D341Med (cell line): Measurements from ENCODE around the gene ELOF1.
A peak's percentile ranks its signal among the peaks of the same experiment; 100 is the strongest.
"Not testable (repeated sequence)": the region's sequence is repeated elsewhere in the genome, so short reads cannot be mapped to it uniquely, and the experiment has no call there.

Source experiments
- DNase-seq: peaks from one replicate; pipeline ENCODE4 v3.0.0; 2012; ENCODE audit warnings: low spot score

Gene ELOF1

DNA sequence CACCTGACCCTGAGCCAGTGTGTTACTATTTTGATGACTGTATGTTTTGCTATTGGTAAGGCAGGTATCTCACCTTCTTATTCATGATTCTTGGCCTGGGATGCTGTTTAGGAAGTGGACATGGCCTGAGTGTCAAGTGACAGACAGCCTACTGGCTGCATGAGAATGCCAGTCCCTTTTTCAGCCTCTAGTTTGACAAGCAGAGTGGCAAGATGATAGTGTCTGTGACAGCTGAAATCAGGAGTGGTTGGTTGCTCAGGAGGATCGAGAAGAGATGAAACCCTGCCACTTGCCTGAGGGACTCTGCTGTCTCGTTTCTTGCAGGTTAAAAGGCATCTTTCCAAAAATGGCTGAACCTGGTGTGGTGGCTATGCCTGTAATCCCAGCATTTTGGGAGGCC lies 7.1 kb upstream of the ELOF1 start:
- no peak for DNase-seq

DNA sequence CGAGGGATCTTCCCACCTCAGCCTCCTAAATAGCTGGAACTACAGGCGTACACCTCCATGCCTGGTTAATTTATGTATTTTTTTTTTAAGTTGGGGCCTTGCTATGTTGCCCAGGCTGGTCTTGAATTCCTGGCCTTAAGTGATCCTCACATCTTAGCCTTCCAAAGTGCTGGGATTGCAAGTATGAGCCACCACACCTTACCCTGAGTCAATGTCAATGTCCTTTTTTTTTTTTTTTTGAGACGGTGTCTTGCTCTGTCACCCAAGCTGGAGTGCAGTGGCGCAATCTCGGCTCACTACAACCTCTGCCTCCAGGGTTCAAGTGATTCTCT lies 6.6 kb upstream of the ELOF1 start:
- DNase-seq = not testable (repeated sequence)

DNA sequence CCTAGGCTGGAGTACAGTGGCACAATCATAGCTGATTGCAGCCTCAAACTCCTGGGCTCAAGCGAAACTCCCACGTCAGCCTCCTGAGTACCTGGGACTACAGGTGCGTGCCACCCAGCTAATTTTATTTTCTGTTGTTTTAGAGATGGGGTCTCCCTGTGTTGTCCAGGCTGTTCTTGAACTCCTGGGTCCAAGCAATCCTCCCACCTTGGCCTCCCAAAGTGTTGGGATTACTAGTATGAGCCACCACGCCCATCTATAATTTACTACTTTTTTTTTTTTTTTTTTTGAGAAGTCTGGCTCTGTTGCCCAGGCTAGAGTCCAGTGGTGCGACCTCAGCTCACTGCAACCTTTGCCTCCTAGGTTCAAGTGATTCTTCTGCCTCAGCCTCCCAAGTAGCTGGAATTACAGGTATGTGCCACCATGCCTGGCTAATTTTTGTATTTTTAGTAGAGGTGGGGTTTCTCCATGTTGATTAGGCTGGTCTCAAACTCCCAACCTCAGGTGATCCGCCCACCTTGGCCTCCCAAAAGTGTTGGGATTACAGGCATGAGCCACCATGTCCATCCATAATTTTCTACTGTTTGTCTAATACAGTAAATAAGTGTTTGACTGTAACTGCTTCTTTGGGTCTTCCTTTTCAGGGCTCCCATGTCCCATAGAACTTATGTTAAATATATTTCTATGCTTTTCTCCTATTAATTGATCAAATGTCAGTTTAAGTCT lies 5.2 kb upstream of the ELOF1 start:
- DNase-seq = not testable (repeated sequence)

DNA sequence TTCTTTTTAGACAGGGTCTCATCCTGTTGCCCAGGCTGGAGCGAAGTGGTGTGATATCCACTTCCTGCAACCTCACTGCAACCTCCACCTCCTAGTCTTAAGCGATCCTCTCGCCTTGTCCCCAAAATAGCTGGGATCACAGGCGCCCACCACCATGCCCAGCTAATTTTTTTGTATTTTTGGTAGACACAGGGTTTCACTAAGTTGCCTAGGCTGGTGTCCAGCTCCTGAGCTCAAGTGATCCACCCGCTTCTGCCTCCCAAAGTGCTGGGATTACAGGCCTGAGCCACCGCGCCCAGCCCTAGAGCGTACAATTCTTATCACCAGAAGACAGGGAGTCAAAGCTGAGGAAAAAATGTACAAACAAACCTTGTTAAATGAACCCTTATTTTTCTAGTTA lies 4.5 kb upstream of the ELOF1 start:
- no peak for DNase-seq

DNA sequence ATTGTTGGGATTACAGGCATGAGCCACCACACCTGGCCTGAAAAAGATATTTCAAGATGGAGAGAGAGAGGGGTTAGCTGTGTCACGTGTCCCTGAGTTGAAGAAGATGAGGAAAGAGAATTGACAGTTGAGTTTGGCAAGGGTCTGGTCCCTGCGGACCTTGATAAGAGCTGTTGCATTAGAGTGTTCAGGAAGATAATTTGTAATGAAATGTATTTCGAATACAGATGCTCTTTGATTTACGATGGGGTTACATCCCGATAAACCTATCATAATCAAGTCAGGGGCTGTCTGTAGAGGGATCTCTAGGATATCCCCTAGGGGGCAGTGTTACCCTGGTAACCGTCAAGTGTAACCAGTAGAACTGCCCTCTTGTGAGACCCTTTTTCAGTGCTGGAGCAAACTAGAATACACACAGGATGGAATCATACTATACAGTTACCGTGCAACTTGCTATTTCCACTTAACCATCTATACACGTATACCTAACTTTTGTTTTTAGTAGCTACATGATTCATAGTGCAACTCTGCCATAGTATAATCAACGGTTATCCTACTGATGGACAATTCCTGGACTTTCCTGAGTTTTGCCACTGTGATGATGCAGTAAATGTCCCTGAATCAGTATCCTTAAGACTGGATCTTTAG lies 1.5 kb upstream of the ELOF1 start:
- peak; percentile 70 for DNase-seq

DNA sequence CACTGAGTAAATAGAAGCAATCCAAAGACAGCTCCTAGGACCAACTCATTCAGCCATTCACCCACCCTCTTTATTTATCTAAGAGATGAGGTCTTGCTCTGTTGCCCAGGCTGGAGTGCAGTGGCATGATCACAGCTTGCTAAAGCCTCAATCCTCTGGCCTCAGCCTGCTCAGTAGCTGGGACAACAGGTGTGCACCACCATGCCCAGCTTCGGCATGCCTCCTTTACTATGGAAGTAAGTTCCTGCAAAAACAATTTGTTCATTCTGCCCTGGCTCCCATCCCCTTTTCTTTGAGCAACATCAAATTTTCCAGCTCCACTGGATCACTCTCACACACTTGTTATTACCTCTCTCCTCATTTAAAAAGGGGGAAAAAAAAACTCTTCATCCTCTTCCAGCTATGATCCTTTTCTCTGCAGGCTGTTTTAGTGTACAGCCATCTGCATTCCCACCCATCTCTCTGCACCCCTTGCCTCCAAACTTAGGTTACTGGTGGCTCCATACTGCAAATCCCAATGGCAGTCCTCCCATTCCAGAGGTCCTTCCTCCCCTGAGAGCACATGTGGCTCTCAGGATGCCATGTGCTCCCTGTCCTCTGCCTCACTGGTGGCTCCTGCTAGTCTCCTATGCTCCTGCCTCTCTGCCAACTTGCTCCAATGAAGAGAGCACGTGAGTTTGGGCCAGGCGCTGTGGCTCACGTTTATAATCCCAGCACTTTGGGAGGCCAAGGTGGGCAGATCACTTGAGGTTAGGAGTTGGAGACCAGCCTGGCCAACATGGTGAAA lies 2.2 kb downstream of the ELOF1 start:
- DNase-seq = no peak

DNA sequence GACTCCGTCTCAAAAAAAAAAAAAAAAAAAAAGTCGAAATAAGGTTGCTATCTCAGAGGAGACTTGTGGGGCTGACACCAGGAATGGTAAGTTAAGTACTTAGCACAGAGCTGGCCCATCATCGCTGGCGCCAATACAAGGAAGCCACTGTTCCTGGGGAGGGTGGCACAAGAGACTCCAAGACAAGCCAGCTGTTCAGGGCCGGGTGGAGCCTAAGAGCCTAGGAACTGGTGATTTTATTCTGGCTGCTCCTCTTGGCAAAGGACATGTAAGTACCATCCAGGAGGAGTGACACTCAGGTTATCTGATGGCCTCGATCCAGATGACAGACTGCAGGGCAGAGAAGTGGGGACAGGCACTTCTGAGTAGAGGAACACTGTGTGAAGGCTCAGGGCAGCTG lies 3.8 kb downstream of the ELOF1 start:
- DNase-seq = no peak

DNA sequence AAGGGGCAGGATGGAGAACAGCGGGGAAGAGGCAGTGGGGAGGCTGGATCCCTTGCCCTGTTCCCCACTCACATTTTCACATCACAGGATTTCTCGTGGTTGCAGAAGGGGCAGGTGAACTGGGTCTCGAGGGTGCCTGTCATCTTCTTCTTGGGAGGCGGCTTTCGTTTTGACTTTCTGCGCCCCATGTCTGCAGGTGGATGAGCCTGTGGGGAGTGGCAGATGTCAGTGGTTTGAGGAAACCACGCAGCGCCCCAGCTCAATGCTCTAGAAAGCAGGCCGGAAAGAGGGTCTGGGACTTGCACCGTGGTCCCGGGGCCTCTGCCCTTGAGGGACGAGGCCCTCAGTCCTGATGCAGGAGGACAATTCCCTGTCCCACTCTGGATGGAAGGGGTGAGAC lies 4.9 kb downstream of the ELOF1 start:
- no peak for DNase-seq

DNA sequence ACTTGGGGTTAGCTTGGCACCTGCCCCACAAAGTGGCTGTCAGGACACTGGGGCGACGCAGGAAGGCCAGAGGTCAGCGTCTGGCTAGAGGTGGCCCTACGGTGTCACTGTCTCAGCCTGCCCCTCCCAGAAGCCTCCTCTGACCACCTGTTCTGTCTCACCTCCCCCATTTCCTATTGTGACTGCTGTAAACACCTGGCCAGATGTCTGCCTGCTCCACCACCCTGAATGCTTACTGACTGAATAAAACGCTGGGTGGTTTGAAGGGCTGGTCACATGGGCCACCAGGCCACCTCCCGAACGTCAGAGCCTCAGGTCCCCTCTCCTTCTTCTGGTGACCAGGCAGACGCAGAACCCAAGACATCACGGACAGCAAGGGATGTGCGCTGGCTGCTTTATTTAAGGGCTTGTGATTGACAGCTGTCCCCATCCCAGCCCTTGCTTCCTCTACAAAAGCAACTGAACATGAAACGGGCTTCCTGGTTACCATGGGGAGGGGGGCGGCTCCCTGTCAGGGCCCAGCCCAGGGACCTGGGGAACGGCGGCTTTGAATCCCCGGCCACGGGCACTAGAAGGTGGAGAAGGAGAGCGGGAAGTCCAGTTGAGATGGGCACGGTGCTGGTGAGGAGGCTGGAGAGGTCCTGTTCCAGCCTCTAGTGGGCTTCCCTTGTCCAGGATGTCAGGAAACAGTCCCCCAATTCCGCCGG lies 6.2 kb downstream of the ELOF1 start:
- DNase-seq = no peak

DNA sequence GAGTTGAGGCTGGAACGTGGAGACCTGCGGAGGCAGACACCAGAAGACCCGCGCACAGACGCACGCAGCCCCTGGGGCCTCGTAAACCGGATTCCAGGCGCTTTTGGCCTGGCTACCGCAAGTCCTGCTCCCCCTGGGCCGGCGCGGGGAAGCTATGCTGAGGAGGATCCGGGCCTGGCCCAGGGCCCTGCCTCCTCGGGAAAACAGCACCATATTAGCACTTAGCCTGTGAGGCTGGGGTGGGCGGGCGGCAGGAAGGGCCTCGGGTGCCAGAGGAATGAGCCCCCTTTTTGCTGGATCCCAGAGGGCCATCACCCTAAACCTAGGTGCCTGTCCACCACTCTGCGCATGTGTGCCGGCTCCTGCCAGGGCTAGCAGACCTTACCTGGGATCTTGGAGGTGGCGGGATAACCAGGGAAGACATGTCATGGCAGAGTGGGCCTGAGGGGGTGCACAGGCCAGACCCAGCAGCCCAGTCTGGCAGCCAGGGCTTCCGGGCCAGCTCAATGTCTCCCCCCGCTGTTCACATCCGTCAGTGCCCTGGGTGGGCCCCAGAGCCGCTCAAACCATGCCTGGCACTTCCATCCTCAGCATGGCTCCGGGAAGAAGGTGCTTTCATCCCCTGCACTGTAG lies 7.3 kb downstream of the ELOF1 start:
- DNase-seq = peak; percentile 78

DNA sequence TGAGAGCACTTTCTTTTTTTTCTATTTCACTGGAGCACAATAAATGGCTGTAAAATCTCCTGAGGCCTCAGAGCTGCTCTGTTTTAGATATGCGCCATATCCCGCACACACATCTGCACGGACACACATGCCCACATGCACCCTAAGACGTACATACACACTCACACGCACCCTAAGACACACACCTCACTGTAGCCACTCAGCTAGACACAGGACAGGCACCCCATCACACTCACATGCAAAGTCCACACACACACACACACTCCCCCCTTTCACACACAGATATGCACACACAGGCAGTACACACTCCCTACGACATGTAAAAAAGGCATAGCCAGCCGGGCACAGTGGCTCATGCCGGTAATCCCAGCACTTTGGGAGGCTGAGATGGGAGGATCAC lies 8.8 kb downstream of the ELOF1 start:
- DNase-seq = no peak

DNA sequence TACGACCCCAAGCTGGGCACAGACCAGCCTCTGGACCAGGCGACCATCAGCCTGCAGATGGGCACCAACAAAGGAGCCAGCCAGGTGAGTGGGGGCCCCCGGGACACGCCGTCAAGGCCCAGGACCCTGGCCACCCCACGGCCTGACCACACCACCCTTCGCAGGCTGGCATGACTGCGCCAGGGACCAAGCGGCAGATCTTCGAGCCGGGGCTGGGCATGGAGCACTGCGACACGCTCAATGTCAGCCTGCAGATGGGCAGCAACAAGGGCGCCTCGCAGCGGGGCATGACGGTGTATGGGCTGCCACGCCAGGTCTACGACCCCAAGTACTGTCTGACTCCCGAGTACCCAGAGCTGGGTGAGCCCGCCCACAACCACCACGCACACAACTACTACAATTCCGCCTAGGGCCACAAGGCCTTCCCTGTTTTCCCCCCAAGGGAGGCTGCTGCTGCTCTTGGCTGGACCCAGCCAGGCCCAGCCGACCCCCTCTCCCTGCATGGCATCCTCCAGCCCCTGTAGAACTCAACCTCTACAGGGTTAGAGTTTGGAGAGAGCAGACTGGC lies 9.6 kb downstream of the ELOF1 start:
- DNase-seq = peak; percentile 25

DNA sequence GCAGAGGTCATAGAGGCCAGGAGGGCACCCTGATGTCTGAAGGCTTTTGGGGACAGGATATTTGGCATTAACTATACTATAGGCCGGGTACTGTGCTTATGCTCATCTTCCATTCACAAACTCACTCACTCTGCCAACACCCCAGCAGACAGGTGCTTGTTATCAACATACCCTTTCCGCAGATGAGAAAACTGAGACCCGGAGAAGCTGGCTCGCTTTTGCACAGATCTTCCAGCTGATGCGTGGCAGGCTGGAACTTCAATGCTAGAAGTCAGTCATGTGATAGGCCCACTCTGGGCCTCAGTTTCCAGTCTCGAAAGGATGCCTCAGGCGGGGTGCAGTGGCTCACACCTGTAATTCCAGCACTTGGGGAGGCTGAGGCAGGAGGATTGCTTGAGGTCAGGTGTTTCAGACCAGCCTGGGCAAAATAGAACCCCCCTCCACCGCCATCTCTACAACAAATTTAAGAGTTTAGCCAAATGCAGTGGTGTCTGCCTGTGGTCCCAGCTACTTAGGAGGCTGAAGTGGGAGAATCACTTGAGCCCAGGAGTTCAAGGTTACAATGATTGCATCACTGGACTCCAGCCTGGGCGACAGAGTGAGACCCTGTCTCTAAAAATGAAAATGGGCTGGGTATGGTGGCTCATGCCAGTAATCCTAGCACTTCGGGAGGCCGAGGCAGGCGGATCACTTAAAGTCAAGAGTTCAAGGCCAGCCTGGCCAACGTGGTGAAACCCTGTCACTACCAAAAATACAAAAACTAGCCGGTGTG lies 10.9 kb downstream of the ELOF1 start:
- no peak for DNase-seq

DNA sequence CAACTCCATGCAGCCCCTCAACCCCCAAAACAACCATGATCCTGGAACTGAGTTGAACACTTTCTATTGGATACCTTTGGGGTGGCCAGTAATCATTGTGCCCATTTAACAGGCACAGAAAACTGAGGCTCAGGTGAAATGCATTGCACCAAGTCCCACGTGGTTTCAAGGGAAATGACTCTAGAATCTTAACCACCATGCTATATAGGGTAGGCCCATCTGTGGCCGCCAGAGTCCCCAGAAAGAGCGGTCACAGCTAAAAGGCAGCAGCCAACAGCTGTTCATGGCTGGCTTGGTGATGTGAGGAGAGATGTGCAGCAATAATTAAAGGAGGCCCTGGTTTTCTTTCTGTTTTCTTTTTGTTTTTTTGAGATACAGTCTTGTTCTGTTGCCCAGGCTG lies 17.8 kb downstream of the ELOF1 start:
- no peak for DNase-seq

DNA sequence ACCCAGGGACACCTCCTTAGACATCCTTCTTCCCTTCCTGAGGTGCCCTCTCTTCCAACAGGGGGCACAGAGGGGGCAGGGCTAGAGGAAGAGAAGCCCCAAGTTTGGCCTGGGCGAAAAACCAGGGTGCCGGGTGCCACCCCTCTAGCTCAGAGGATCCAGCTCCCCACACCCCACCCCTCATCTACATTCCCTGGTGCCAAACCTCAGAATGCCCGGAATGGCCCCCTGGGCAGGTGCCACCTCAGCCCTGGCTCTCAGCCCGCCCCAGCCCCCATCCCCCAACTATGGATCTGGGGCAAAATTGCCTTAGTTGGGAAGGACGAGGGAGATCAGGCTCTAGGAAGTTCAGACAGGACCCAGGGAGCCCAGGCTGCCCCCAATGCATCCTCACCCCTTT lies 18.4 kb downstream of the ELOF1 start:
- no peak for DNase-seq

DNA sequence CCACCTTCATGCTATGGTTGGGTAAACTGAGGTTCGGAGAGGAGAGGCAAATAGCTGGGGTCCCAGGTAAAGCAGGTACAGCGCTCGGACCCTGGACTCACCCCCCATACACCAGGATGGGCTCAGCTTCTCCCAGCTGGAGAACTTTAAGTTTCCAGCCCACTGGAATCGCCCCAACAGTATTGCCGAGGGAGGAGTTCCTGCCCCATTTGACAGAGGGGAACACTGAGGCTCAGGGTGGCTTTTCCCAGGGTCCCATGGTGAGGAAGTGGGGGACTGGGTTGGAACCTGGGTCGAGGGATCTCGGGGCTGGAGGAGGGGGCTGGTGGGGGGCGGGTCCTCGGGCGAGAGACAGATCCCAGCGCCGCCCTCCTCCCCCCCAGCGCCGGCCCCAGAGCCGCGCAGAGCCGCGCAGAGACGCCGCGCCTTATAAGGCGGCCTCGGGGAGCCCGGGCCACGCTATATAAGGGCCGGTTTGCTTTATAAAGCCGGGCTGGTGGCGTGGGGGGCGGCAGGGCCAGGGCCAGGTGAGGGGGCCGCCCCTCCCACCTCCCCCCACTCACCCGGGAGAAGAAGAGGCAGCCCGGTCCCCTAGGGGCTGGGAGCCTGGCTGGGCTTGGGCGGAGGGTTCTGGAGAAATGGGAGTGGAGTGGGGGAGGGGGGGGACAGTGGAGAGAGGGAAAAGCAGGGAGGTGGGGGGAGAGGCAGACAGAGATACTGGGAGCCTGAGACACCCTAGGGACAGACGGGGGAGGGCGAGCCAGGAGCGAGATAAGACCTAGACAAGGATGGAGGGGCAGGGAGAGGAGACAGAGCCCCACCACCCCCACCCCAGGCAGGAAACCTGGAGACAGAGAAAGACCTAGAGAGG lies 19.3 kb downstream of the ELOF1 start:
- DNase-seq = peak; percentile 68

DNA sequence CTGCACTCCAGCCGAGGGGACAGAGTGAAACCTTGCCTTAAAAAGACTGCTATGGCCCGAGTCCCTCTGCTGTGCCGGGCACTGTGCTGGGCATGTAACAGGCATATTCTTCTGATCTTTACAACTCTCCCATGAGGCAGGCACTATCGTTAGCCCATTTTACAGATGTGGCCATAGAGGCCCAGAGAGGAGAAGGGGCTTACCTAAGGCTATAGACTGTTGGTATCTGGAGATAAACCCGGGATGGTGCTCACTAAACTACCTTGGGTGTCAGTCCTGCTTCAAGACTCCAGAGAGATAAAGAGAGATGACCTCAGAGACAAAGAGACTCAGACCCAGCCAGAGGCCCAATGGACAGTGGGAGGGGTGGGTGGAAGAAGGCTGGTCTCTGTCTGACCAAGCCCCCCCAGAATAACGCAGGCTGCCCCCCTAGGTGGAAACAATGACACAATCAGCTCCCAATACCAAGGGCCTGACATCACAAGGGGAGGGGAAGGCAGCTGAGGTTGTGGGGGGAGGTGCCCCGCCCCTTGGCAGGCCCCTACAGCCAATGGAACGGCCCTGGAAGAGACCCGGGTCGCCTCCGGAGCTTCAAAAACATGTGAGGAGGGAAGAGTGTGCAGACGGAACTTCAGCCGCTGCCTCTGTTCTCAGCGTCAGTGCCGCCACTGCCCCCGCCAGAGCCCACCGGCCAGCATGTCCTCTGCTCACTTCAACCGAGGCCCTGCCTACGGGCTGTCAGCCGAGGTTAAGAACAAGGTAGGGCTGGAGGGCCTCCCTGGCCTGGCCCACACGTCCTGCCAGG lies 20.6 kb downstream of the ELOF1 start, which contains the start of gene CNN1:
Gene CNN1, plus strand, starts transcription at position 620 of the 805 bp plus-strand sequence. Its CDS starts 77 bp downstream, at position 697.
- DNase-seq = no peak

DNA sequence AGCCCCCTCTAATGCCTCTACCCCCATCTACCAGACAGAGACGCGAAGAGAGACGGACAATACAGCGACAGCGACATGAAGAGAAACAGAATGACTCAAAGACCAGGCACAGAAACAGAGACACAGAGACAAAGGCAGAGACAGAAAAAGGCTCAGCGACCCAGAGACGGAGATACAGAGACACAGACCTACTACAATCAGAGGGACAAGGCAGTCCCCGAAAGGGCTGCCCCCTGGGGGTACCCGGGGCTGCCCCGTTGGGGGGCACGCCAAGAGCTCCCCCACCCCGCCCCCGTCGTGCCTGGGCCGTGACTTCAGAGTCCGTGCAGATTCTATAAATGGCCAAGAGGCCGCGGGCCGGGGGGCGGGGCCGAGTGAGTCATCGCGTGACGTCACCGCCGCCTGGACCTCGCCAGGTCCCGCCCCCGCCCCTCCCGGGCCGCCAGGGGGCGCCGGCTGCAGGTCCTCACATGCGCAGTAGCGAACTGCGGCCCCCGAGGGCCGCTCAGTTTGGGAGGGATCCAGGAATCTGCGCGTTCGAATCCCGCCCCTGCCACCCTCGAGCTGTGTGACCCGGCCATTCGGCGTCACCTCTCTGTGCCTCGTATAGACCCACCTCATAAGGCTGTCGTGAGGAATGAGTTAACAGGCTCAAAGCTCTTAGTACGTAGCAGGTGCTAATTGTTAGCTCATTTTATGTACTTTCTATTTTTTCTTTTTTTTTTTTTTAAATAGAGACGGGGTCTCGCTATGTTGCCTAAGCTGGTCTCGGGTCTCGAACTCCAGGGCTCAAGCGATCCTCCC lies 23.0 kb downstream of the ELOF1 start:
- DNase-seq = peak; percentile 99
